OCI-LY3 (cell line): Measurements from ENCODE around the gene LCE2D.
"Not testable (repeated sequence)": the region's sequence is repeated elsewhere in the genome, so short reads cannot be mapped to it uniquely, and the experiment has no call there.

Experiments
- H2AFZ ChIP-seq: fragments of 200-600, 300-600 bp; shearing (Covaris generic); 2 replicates; pipeline ENCODE4 v1.6.0; 2014; ENCODE audit warnings: antibody characterized with exemption, low read depth, low read length
- H3K27ac ChIP-seq: fragments of 200-600, 300-600 bp; sonication (generic); 2 replicates; pipeline ENCODE4 v1.5.1; 2014; ENCODE audit warnings: mild to moderate bottlenecking, low read length, moderate library complexity, mixed read lengths
- H3K27me3 ChIP-seq: fragments of 200-600, 300-600 bp; sonication (generic); 2 replicates; pipeline ENCODE4 v1.6.1; 2014; ENCODE audit warnings: low read depth, low read length, mixed read lengths
- H3K36me3 ChIP-seq: fragments of 200-600, 300-600 bp; sonication (generic); replicated peaks from 2 replicates; pipeline ENCODE3; 2014; ENCODE audit warnings: low read depth, low read length, mixed read lengths
- H3K4me1 ChIP-seq: fragments of 300-600, 200-600 bp; sonication (generic); 2 replicates; pipeline ENCODE4 v1.6.1; 2014; ENCODE audit warnings: low read length, mixed read lengths
- H3K4me2 ChIP-seq: fragments of 200-600, 300-600 bp; sonication (generic); 2 replicates; pipeline ENCODE4 v1.6.1; 2014; ENCODE audit warnings: low read length, mixed read lengths
- H3K4me3 ChIP-seq: fragments of 300-600, 200-600 bp; sonication (generic); 2 replicates; pipeline ENCODE4 v1.5.1; 2014; ENCODE audit warnings: antibody characterized with exemption, mild to moderate bottlenecking, low read length, moderate library complexity
- H3K79me2 ChIP-seq: fragments of 300-600, 200-600 bp; shearing (Covaris generic); 2 replicates; pipeline ENCODE4 v1.6.1; 2014; ENCODE audit warnings: mild to moderate bottlenecking, low read length, mixed read lengths
- H3K9ac ChIP-seq: fragments of 300-600, 200-600 bp; shearing (Covaris generic); 2 replicates; pipeline ENCODE4 v1.6.0; 2014; ENCODE audit warnings: mild to moderate bottlenecking, low read length, moderate library complexity
- H3K9me3 ChIP-seq: fragments of 200-600, 300-600 bp; shearing (Covaris generic); 2 replicates; pipeline ENCODE4 v1.6.1; 2014; ENCODE audit warnings: low read length, mixed read lengths; ENCODE audit not compliant: insufficient read depth
- H4K20me1 ChIP-seq: fragments of 200-600, 300-600 bp; sonication (generic); 2 replicates; pipeline ENCODE4 v1.6.1; 2016; ENCODE audit warnings: low read length, mixed read lengths; ENCODE audit not compliant: insufficient read depth
- EZH2phosphoT487 ChIP-seq: fragments of 200-600 bp; shearing (Covaris generic); IDR thresholded peaks from 2 replicates; pipeline ENCODE4 v1.6.1; 2018; ENCODE audit warnings: antibody characterized with exemption, mixed run types, low read depth
- TF ChIP-seq, protein P1 (sequence below): fragments of 200-600, 300-600 bp; sonication (generic); IDR thresholded peaks from 2 replicates; pipeline ENCODE4 v1.5.1; 2014; ENCODE audit warnings: antibody characterized with exemption, low read length, low read depth

The LCE2D gene

GRCh38 chr1:152656459-152656858 lies 6.7 kb upstream of the LCE2D start:
- no peak for TF ChIP-seq EZH2phosphoT487
- TF ChIP-seq, protein P1, sequence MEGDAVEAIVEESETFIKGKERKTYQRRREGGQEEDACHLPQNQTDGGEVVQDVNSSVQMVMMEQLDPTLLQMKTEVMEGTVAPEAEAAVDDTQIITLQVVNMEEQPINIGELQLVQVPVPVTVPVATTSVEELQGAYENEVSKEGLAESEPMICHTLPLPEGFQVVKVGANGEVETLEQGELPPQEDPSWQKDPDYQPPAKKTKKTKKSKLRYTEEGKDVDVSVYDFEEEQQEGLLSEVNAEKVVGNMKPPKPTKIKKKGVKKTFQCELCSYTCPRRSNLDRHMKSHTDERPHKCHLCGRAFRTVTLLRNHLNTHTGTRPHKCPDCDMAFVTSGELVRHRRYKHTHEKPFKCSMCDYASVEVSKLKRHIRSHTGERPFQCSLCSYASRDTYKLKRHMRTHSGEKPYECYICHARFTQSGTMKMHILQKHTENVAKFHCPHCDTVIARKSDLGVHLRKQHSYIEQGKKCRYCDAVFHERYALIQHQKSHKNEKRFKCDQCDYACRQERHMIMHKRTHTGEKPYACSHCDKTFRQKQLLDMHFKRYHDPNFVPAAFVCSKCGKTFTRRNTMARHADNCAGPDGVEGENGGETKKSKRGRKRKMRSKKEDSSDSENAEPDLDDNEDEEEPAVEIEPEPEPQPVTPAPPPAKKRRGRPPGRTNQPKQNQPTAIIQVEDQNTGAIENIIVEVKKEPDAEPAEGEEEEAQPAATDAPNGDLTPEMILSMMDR, result no peak
- Histone ChIP-seq H3K79me2 (no peaks in the 10 kb centered on the region), H3K27ac (no peak overlapping the region), H3K4me1 (no peaks in the 10 kb centered on the region), H2AFZ (no peak overlapping the region), H3K9me3 (no peaks in the 10 kb centered on the region), H3K4me2 (no peak overlapping the region), H3K9ac (no peak overlapping the region), H3K27me3 (peaks cover 40% of the 10 kb centered on the region; the same call in 1 of the 2 replicates), H4K20me1 (no peaks in the 10 kb centered on the region), H3K4me3 (no peak overlapping the region), H3K36me3 (no peaks in the 10 kb centered on the region)

DNA sequence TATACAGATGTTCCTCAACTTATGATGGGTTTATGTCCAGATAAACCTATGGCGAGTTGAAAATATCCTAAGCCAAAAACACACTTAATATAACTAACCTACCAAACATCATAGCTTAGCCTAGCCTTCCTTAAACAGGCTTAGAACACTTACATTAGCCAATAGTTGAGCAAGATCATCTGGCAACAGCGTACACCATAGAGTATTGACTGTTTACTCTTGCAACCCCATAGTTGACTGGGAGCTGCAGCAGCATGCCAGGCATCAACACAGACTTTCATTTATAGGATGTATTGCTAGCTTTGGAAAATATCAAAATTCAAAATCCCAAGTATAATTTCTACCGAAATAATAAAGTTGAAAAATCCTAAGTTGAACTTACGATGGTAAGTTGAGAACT lies 5.5 kb upstream of the LCE2D start:
- Histone ChIP-seq H4K20me1 (no peaks in the 10 kb centered on the region), H3K4me1 (no peaks in the 10 kb centered on the region), H3K9ac (no peak overlapping the region), H3K4me3 (no peak overlapping the region), H3K36me3 (no peaks in the 10 kb centered on the region), H3K79me2 (no peaks in the 10 kb centered on the region), H2AFZ (no peak overlapping the region), H3K27ac (no peak overlapping the region), H3K4me2 (no peak overlapping the region), H3K27me3 (peaks cover 41% of the 10 kb centered on the region), H3K9me3 (no peaks in the 10 kb centered on the region)
- TF ChIP-seq, protein P1, result no peak
- TF ChIP-seq EZH2phosphoT487, result no peak

- Histone ChIP-seq H3K27ac (no peak overlapping the region), H3K79me2 (no peaks in the 10 kb centered on the region), H3K9ac (no peak overlapping the region), H2AFZ (no peak overlapping the region), H3K4me3 (no peak overlapping the region), H3K27me3 (peaks cover 45% of the 10 kb centered on the region), H3K9me3 (no peaks in the 10 kb centered on the region), H3K4me1 (no peaks in the 10 kb centered on the region), H3K4me2 (no peak overlapping the region), H3K36me3 (no peaks in the 10 kb centered on the region), H4K20me1 (no peaks in the 10 kb centered on the region)
- TF ChIP-seq EZH2phosphoT487, result no peak
- TF ChIP-seq, protein P1, result no peak
Observed at GRCh38 chr1:152658649-152659048, 4.5 kb upstream of the LCE2D start.

GRCh38 chr1:152666171-152666570 lies 3.0 kb downstream of the LCE2D start:
- H4K20me1 ChIP-seq, H2AFZ ChIP-seq, H3K9me3 ChIP-seq, H3K27ac ChIP-seq, H3K79me2 ChIP-seq, H3K4me1 ChIP-seq, H3K9ac ChIP-seq, H3K36me3 ChIP-seq, H3K4me2 ChIP-seq, H3K4me3 ChIP-seq: not testable (repeated sequence)
- H3K27me3 ChIP-seq, result peaks cover 47% of the 10 kb centered on the region

DNA sequence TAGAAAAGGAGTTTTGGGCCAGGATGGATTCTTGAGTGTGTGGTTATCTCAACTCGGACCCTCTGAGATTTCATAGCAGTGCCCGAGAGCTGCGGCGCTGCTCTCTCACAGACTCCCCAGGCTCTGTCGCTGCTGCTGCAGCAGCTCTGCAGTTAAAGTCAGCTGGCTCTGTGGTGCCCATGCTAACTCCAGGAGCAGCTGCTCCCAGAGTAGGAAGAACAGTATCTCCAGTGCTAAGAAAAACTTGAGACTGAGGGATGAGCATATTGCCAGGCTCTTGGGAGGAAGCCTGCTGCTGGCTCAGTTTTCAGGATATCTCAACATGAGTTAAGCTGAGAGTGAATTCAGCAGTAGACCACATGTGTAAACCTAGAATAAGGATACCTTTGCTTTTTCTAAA lies 4.5 kb downstream of the LCE2D start:
- Histone ChIP-seq H3K4me1 (no peaks in the 10 kb centered on the region), H3K27ac (no peak overlapping the region), H2AFZ (no peak overlapping the region), H3K4me2 (no peak overlapping the region), H3K9me3 (no peaks in the 10 kb centered on the region), H3K36me3 (no peaks in the 10 kb centered on the region), H4K20me1 (no peaks in the 10 kb centered on the region), H3K79me2 (no peaks in the 10 kb centered on the region), H3K4me3 (no peak overlapping the region), H3K9ac (no peak overlapping the region), H3K27me3 (peaks cover 43% of the 10 kb centered on the region)
- no peak for TF ChIP-seq EZH2phosphoT487
